HepG2 (cell line): ENCODE results near the gene ELSPBP1. TPM values are rescaled to one million over a fixed set of nuclear protein-coding genes. Genes with fewer than 3 reads are reported as not detected.
A peak's percentile ranks its signal among the peaks of the same experiment; 100 is the strongest.

ENCODE experiments used
- ATAC-seq: fragments of 200-7000 bp; cut with Tn5 transposase; 3 replicates; pipeline ENCODE4 v1.9.1; 2020; ENCODE audit warnings: mild to moderate bottlenecking, moderate library complexity
- BruUV-seq: library from RNA; stranded (reverse); fragments of 400-500 nt; replicated peaks from 2 replicates; lab custom pipeline; 2021; lab: Mats Ljungman, UMichigan
- CTCF ChIA-PET: fragments of 300-600 bp; formaldehyde crosslinking; extraction: SDS; loops from one replicate; lab custom pipeline; 2021; ENCODE audit warnings: low total read pairs, inconsistent platforms, low intra/inter-chr PET ratio; lab: Yijun Ruan, JAX
- POLR2A ChIA-PET: fragments of 350-600 bp; sonication (Branson Sonifier 250); formaldehyde crosslinking; loops from one replicate; lab custom pipeline; 2020; ENCODE audit warnings: antibody characterized with exemption, inconsistent platforms; lab: Yijun Ruan, JAX
- DNase-seq: peaks from one replicate; pipeline ENCODE4 v3.0.0-alpha.2; 2015; ENCODE audit warnings: low spot score
- FAIRE-seq: peaks from 3 replicates; lab custom pipeline; 2011; peaks lifted over from hg19 to GRCh38; lab: Jason Lieb, UNC
- H2AFZ ChIP-seq: one replicate; pipeline ENCODE4 v1.6.1; 2011; ENCODE audit warnings: low read length, inconsistent platforms
- H3K27ac ChIP-seq: fragments of 300-600 bp; 3 replicates; pipeline ENCODE4 v1.8.0; 2011; ENCODE audit warnings: mixed run types, mild to moderate bottlenecking, mixed read lengths, low read length, inconsistent platforms; ENCODE audit not compliant: insufficient read depth; ENCODE audit errors: extremely low read length
- H3K27me3 ChIP-seq, 2 experiments: fragments of 200-600 bp in 1 of 2; 2 replicates in 1 of 2; 3 replicates in 1 of 2; pipeline versions ENCODE4 v1.6.0 to v1.8.0; 2011; ENCODE audit warnings: low read length in 2 of 2, mild to moderate bottlenecking in 2 of 2, moderate library complexity in 2 of 2, inconsistent platforms in 1 of 2; ENCODE audit not compliant: insufficient read depth in 2 of 2, control insufficient read depth in 1 of 2
- H3K36me3 ChIP-seq, 2 experiments: fragments of 200-600 bp in 1 of 2; replicated peaks in 1 of 2; 2 replicates in 1 of 2; 3 replicates in 1 of 2; pipeline versions ENCODE4 v1.5.1 to v1.8.0; 2011; ENCODE audit warnings: low read length in 2 of 2, inconsistent platforms in 1 of 2; ENCODE audit not compliant: insufficient read depth in 2 of 2, control insufficient read depth in 1 of 2
- H3K4me1 ChIP-seq: 2 replicates; pipeline ENCODE4 v1.5.1; 2012; ENCODE audit warnings: low read length, inconsistent platforms; ENCODE audit not compliant: insufficient read depth
- H3K4me2 ChIP-seq: 2 replicates; pipeline ENCODE4 v1.6.0; 2011; ENCODE audit warnings: low read depth, low read length, inconsistent platforms
- H3K4me3 ChIP-seq, 3 experiments: fragments of 200-600 bp in 1 of 3; sonication (generic), shearing (Covaris generic) in 1 of 3; replicated peaks in 1 of 3; 2 replicates each; pipeline ENCODE4 v1.5.1; 2011 to 2016; ENCODE audit warnings: low read length in 3 of 3, inconsistent platforms in 2 of 3, low read depth in 2 of 3, mild to moderate bottlenecking in 2 of 3, control low read depth in 1 of 3, mixed read lengths in 1 of 3; ENCODE audit not compliant: insufficient read depth in 1 of 3
- H3K79me2 ChIP-seq: one replicate; pipeline ENCODE4 v1.6.1; 2011; ENCODE audit warnings: low read length, inconsistent platforms; ENCODE audit not compliant: insufficient read depth
- H3K9ac ChIP-seq: 2 replicates; pipeline ENCODE4 v1.6.0; 2011; ENCODE audit warnings: mild to moderate bottlenecking, low read depth, low read length, inconsistent platforms; ENCODE audit not compliant: insufficient read depth
- H3K9me3 ChIP-seq: 2 replicates; pipeline ENCODE4 v1.5.1; 2012; ENCODE audit warnings: mild to moderate bottlenecking, low read length
- H4K20me1 ChIP-seq: 2 replicates; pipeline ENCODE4 v1.6.0; 2011; ENCODE audit warnings: inconsistent platforms, mild to moderate bottlenecking, low read length, moderate library complexity; ENCODE audit not compliant: insufficient read depth
- DNMT1 ChIP-seq: sonication (generic); formaldehyde crosslinking; IDR thresholded peaks from 2 replicates; pipeline ENCODE4 v1.5.1; 2020; ENCODE audit warnings: mild to moderate bottlenecking, missing genetic modification reagents
- EEA1 ChIP-seq: sonication (generic); formaldehyde crosslinking; IDR thresholded peaks from 2 replicates; pipeline ENCODE4 v1.5.1; 2020; ENCODE audit warnings: mild to moderate bottlenecking, missing genetic modification reagents, borderline replicate concordance
- FOXO1 ChIP-seq: sonication (generic); formaldehyde crosslinking; IDR thresholded peaks from 2 replicates; pipeline ENCODE4 v1.4.0; 2020; ENCODE audit warnings: missing genetic modification reagents
- MTF2 ChIP-seq: sonication (generic); formaldehyde crosslinking; IDR thresholded peaks from 2 replicates; pipeline ENCODE4 v1.5.0; 2020; ENCODE audit warnings: missing genetic modification reagents, borderline replicate concordance
- MZF1 ChIP-seq: sonication (generic); formaldehyde crosslinking; IDR thresholded peaks from 2 replicates; pipeline ENCODE4 v1.8.1; 2023; ENCODE audit warnings: mild to moderate bottlenecking, missing genetic modification reagents, borderline replicate concordance
- NFE2 ChIP-seq: sonication (generic); formaldehyde crosslinking; IDR thresholded peaks from 2 replicates; pipeline ENCODE4 v1.4.0; 2020; ENCODE audit warnings: missing genetic modification reagents
- NFE2L1 ChIP-seq: sonication (generic); formaldehyde crosslinking; IDR thresholded peaks from 2 replicates; pipeline ENCODE4 v1.4.0; 2020; ENCODE audit warnings: missing genetic modification reagents, mild to moderate bottlenecking, borderline replicate concordance
- PCBP2 ChIP-seq: fragments of 200-400 bp; formaldehyde crosslinking; optimal IDR thresholded peaks from 2 replicates; pipeline ENCODE3; 2018; ENCODE audit warnings: low read length, low read depth; ENCODE audit not compliant: poor library complexity, severe bottlenecking
- TEAD2 ChIP-seq: sonication (generic); formaldehyde crosslinking; IDR thresholded peaks from 2 replicates; pipeline ENCODE4 v1.9.0; 2021; ENCODE audit warnings: missing genetic modification reagents
- ZBTB25 ChIP-seq: IDR thresholded peaks from 2 replicates; pipeline ENCODE4 v1.6.1; 2018; ENCODE audit warnings: missing genetic modification reagents
- ZKSCAN5 ChIP-seq: sonication (generic); formaldehyde crosslinking; IDR thresholded peaks from 2 replicates; pipeline ENCODE4 v1.5.1; 2020; ENCODE audit warnings: mild to moderate bottlenecking, missing genetic modification reagents
- ZMYM4 ChIP-seq: sonication (generic); formaldehyde crosslinking; IDR thresholded peaks from 2 replicates; pipeline ENCODE4 v1.8.1; 2023; ENCODE audit warnings: mild to moderate bottlenecking, missing genetic modification reagents
- ZNF431 ChIP-seq: sonication (generic); formaldehyde crosslinking; IDR thresholded peaks from 2 replicates; pipeline ENCODE4 v1.9.0; 2022; ENCODE audit warnings: missing genetic modification reagents, low read depth, mild to moderate bottlenecking, borderline replicate concordance
- ZNF567 ChIP-seq: sonication (generic); formaldehyde crosslinking; IDR thresholded peaks from 2 replicates; pipeline ENCODE4 v1.8.1; 2023; ENCODE audit warnings: mild to moderate bottlenecking, missing genetic modification reagents, borderline replicate concordance
- ZNF709 ChIP-seq: sonication (generic); formaldehyde crosslinking; IDR thresholded peaks from 2 replicates; pipeline ENCODE4 v1.5.0; 2020; ENCODE audit warnings: mild to moderate bottlenecking, missing genetic modification reagents
- ZNF746 ChIP-seq: sonication (generic); formaldehyde crosslinking; IDR thresholded peaks from 2 replicates; pipeline ENCODE4 v1.8.0; 2022; ENCODE audit warnings: mild to moderate bottlenecking, missing genetic modification reagents
- WGBS: methylation state at CpG from one replicate; pipeline ENCODE4 v1.1.6; 2017; ENCODE audit warnings: low lambda C conversion rate; 5-methylcytosine and 5-hydroxymethylcytosine counted together
- in situ Hi-C: cut with HindIII; loops from 2 replicates; pipeline ENCODE4 v1.10.0; 2017; ENCODE audit warnings: low pct_unique_long_range_greater_than_20kb; ENCODE audit not compliant: extremely low pct_ligation_motif_present
- intact Hi-C: fragments of 100-400 bp; cut with micrococcal nuclease; formaldehyde crosslinking; loops from one replicate; pipeline ENCODE4 v1.10.0; 2022; ENCODE audit not compliant: unreplicated experiment
- polyA plus RNA-seq, 8 experiments: library from polyadenylated mRNA; depleted of rRNA in 3 of 8; stranded (reverse) in 7 of 8; unstranded in 1 of 8; fragments of >200 nt; fragmentation: Illumina TruSeq in 4 of 8; extraction: Trizol in 4 of 8; gene quantifications; 2 replicates each; pipeline versions ENCODE4 v1.2.1 to v1.2.3, GENCODE V29; 2011 to 2016; ENCODE audit warnings: low read depth in 4 of 8, missing spikeins in 1 of 8, mixed read lengths in 1 of 8; ENCODE audit not compliant: insufficient read depth in 1 of 8
- total RNA-seq, 5 experiments: library from RNA; depleted of rRNA; stranded (reverse); fragments of >200 nt; fragmentation: Illumina TruSeq; extraction: Trizol; gene quantifications; 2 replicates each; pipeline ENCODE4 v1.2.3, GENCODE V29; 2016; ENCODE audit warnings: low read depth in 1 of 5
- TF ChIP-seq, protein P1 (sequence below): sonication (generic); formaldehyde crosslinking; IDR thresholded peaks from 2 replicates; pipeline ENCODE4 v1.4.0; 2020; ENCODE audit warnings: missing genetic modification reagents
- TF ChIP-seq, protein P2 (sequence below): IDR thresholded peaks from 2 replicates; pipeline ENCODE4 v1.6.1; 2016; ENCODE audit warnings: missing compliant biosample characterization, missing genetic modification reagents, borderline replicate concordance
- TF ChIP-seq, protein P3 (sequence below): sonication (generic); formaldehyde crosslinking; IDR thresholded peaks from 2 replicates; pipeline ENCODE4 v1.5.0; 2020; ENCODE audit warnings: mild to moderate bottlenecking, missing genetic modification reagents, moderate library complexity

ELSPBP1 gene
- total and polyA plus RNA-seq, 2 of the 13 experiments (the other 11 are each of a cell fraction or from before 2014, with no cell fraction given), result not detected

- intact Hi-C loops (no loop called here), in situ Hi-C loops (no loop called here)
- H4K20me1 ChIP-seq, result no peaks in the 10 kb centered on the region
- no TSS peak for BruUV-seq
- CTCF ChIA-PET, result no interaction called here
- no peak overlapping the region for H3K27ac ChIP-seq
- TF ChIP-seq PCBP2, result no peak
- no peak for TF ChIP-seq TEAD2 (CRISPR knock-in tag)
- TF ChIP-seq, protein P1, sequence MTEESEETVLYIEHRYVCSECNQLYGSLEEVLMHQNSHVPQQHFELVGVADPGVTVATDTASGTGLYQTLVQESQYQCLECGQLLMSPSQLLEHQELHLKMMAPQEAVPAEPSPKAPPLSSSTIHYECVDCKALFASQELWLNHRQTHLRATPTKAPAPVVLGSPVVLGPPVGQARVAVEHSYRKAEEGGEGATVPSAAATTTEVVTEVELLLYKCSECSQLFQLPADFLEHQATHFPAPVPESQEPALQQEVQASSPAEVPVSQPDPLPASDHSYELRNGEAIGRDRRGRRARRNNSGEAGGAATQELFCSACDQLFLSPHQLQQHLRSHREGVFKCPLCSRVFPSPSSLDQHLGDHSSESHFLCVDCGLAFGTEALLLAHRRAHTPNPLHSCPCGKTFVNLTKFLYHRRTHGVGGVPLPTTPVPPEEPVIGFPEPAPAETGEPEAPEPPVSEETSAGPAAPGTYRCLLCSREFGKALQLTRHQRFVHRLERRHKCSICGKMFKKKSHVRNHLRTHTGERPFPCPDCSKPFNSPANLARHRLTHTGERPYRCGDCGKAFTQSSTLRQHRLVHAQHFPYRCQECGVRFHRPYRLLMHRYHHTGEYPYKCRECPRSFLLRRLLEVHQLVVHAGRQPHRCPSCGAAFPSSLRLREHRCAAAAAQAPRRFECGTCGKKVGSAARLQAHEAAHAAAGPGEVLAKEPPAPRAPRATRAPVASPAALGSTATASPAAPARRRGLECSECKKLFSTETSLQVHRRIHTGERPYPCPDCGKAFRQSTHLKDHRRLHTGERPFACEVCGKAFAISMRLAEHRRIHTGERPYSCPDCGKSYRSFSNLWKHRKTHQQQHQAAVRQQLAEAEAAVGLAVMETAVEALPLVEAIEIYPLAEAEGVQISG (CRISPR knock-in tag), result peak; percentile 98
- TF ChIP-seq EEA1, result no peak
- no peak for TF ChIP-seq NFE2L1 (CRISPR knock-in tag)
- no peak for TF ChIP-seq DNMT1 (CRISPR knock-in tag)
- TF ChIP-seq MZF1, result no peak
- TF ChIP-seq ZNF567, result no peak
- TF ChIP-seq ZKSCAN5, result no peak
- no peak for TF ChIP-seq NFE2
- no peak for TF ChIP-seq ZBTB25 (CRISPR knock-in tag)
- no peak for TF ChIP-seq ZNF431 (CRISPR knock-in tag)
- no peak for TF ChIP-seq MTF2
- TF ChIP-seq, protein P2, sequence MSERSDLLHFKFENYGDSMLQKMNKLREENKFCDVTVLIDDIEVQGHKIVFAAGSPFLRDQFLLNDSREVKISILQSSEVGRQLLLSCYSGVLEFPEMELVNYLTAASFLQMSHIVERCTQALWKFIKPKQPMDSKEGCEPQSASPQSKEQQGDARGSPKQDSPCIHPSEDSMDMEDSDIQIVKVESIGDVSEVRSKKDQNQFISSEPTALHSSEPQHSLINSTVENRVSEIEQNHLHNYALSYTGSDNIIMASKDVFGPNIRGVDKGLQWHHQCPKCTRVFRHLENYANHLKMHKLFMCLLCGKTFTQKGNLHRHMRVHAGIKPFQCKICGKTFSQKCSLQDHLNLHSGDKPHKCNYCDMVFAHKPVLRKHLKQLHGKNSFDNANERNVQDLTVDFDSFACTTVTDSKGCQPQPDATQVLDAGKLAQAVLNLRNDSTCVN (CRISPR knock-in tag), result no peak
- TF ChIP-seq, protein P3, sequence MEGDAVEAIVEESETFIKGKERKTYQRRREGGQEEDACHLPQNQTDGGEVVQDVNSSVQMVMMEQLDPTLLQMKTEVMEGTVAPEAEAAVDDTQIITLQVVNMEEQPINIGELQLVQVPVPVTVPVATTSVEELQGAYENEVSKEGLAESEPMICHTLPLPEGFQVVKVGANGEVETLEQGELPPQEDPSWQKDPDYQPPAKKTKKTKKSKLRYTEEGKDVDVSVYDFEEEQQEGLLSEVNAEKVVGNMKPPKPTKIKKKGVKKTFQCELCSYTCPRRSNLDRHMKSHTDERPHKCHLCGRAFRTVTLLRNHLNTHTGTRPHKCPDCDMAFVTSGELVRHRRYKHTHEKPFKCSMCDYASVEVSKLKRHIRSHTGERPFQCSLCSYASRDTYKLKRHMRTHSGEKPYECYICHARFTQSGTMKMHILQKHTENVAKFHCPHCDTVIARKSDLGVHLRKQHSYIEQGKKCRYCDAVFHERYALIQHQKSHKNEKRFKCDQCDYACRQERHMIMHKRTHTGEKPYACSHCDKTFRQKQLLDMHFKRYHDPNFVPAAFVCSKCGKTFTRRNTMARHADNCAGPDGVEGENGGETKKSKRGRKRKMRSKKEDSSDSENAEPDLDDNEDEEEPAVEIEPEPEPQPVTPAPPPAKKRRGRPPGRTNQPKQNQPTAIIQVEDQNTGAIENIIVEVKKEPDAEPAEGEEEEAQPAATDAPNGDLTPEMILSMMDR, result peak; percentile 29
- TF ChIP-seq ZNF709 (CRISPR knock-in tag), result no peak
- no peak for TF ChIP-seq FOXO1 (CRISPR knock-in tag)
- TF ChIP-seq ZNF746 (CRISPR knock-in tag), result no peak
- peak; percentile 61; the same call in 1 of the 2 replicates for TF ChIP-seq ZMYM4 (CRISPR knock-in tag)
- no peak overlapping the region for H3K9ac ChIP-seq
- ATAC-seq (no peak), FAIRE-seq (no peak), DNase-seq (peak; percentile 15)
- H3K4me1 ChIP-seq, result no peaks in the 10 kb centered on the region
- no peaks in the 10 kb centered on the region for H3K9me3 ChIP-seq
- H3K36me3 ChIP-seq, result no peaks in the 10 kb centered on the region
- WGBS, result 30% methylated on average over 6 of the region's 6 CpGs
- POLR2A ChIA-PET, result no interaction called here
- H3K79me2 ChIP-seq, result no peaks in the 10 kb centered on the region
- H3K4me2 ChIP-seq, result peak overlapping the region; percentile 33; the same call in 1 of the 2 replicates
- H2AFZ ChIP-seq, result peak overlapping the region; percentile 20
- H3K27me3 ChIP-seq, result no peaks in the 10 kb centered on the region; a peak in 1 of 5 replicates
- H3K4me3 ChIP-seq, result no peak overlapping the region; a peak in 1 of 6 replicates
Measured at GRCh38 chr19:48006762-48007161, 12.3 kb downstream of the ELSPBP1 start.
